ELF-1 (cell line): ENCODE results near the gene ACBD7.
A peak's percentile ranks its signal among the peaks of the same experiment; 100 is the strongest.

Source experiments
- DNase-seq: peaks from one replicate; pipeline ENCODE4 v3.0.0-alpha.2; 2016; ENCODE audit warnings: low read depth, low spot score

ACBD7 gene

DNA sequence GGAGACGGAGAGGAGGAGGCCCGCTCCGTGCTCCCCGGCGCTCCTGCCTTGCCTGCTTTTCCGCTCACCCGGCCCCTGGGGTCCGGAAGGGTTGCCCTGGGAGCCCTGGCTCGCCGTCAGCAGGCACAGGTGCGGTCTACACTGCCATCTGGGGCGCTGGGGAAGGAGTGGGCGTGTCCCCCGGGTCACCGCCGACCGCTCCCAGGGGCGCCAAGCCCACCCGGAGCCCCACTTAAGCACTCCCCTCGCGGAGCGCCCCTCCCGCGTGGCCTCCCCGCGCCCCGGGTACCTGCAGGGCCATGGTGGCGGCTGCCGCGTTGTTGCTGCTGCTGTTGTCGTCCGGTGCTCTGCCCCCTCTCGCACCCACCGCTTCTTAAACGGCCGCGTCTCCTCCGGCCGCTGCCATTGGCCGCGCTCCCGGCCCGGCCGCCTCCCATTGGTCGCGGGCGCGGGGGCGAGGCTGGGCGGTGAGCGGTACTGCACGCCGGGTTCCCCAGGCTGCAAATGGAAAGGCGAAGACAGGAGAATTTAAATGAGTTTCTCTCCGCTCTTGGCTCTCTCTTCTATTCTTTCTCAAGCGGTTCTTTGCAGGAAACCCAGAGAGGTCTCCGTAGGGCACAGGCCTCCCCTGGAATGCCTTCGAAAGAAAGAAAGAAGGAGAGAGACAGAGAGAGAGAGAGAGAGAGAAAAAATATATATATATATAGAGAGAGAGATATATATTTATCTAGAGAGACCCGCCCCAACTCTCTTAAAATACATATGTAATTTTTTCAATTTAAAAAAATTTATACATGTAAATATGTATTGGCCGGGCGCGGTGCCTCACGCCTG is at the start of gene ACBD7:
ACBD7 (minus strand) TSS at position 349 of the 834 bp plus-strand sequence; CDS start at position 301, 48 bp downstream.
- DNase-seq = peak; percentile 93

DNA sequence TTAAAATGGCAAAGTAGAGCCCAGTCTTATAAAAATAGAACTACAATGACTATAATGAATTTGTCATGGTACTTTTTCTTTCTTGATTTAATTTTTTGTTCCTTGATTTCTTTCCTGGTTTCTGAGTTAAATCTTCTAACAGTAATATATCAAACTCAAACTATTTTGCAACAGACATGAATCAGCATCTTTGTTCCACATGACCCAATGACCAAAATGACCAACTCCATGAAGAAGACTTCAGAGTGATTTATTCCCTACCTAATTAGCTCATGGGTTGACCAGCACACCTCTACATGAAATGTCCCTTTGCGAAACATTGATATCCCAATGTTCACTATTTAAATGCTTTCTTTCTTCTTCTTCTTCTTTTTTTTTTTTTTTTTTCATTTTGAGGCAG is 49.1 kb upstream of the ACBD7 start:
- no peak for DNase-seq

DNA sequence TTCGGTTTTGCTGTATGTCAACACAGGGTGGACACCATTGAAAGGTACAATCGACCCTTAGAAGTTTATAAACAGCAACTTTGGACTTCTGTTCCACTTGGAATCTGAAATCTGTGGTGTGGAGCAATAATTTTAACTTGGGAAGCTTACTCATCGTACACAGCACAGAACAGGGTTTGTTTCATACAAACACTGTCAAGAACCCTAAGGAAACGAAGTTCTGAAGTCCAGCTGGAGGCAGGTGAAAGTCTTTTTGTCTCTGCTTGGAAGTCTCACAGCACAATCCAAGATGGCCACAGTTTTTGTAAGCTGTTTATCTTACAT is 48.4 kb upstream of the ACBD7 start:
- DNase-seq = no peak

DNA sequence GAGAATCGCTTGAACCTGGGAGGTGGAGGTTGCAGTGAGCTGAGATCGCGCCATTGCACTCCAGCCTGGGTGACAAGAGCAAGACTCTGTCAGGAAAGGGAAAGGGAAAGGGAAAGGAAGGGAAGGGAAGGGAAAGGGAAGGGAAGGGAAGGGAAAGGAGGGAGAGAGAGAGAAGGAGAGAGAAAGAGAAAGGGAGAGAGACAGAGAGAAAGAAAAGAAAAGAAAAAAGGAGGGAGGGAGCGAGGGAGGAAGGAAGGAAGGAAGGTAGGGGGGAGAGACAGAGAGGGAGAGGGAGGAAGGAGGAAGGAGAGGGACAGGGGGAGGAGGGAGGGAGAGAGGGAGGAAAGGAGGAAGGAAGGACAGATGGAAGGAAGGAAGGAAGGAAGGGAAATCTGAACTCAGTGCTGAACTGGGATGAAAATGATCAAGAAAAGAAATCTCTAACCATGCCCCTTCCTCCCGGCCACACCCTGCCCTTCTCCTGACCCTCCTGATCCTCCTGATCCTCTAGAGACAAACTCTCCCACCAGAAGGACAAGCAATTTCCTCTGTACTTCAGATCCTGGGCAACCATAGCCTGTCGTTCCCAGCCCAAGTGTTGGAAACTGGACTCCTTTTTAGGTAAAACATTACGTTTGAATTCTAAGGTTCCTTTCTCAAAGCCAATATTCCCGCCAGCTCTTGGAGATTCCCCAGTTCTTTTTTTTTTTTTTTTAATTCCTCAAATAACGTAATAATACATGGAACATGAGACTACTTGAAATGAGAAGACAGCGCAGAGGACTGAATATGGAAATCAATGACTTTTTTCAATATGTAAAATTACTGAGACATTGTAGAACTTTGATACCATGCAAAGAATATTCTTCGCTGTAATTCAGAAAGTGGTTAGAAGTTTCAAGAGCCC is 47.8 kb upstream of the ACBD7 start:
- no peak for DNase-seq

DNA sequence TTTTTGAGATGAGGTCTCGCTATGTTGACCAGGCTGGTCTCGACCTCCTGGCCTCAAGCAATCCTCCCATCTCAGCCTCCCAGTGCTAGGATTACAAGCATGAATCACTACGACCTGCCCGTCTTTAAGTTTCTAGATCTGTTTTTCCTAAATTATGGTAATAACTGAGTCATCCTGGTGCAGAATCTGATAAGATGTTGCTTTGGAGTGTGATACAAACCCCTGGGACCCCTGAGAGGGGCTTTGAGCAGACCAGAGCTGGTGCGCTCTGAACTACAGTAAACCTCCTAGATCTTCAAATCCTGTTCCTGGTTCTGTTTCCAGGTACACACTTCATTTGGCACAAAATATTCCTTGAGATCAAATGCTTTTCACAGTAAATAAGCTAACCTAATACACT is 42.8 kb upstream of the ACBD7 start:
- DNase-seq = no peak

DNA sequence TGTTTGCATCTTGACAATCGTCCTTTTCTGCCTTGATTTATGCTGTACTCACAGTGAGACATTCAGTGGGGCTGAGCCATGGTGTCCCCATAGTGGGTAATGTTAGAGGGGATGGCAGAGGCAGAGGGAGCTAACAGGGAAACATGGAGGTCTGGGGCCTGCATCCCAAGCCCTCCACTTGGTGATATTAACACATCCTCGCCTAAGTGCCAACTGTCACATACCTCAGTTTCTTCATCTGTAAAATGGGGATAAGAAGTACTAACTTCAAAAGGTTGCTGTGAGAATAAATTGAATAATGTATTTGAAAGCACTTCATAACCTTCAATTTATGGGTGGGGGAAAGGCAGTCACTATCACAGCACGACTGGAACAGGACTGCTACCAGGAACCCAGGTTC is 36.3 kb upstream of the ACBD7 start:
- no peak for DNase-seq

DNA sequence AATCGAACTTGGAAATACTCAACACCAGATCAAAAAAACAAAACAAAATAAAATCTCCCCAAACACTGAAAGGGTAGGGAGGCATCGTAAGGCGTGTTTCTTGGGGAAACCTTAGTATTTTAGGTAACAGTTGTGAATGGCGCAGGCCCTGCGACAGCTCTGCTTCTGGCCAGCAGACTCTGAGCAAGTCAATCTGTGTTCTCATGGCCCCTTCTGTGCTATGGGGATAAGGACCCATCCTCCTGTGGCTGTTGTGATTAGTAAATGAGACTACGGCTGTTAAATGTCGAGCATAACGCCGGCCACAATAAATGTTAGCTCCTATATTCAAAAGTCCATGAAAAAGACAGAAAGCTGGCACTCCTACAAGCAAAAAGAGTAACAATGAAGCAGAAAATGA is 35.6 kb upstream of the ACBD7 start:
- DNase-seq = no peak

DNA sequence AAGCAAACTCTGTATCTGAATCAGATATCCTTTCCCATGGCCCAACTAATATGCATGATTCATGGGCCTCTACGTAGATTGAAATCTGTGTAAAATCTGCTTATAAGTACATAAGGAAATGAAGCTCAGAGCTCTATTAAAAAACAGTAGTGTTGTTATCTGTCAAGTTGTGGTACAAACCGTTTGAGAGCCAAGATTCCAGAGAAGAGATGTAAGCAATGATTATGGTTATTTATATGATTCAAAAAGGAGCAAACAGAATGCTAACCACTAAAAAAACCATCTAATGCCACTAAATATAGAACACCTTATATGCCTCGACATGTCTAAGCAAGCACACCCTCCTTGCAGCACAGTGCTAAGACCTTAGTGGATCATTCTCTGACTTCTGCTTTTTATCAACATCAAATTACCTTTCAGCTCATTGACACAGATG is 35.2 kb upstream of the ACBD7 start:
- no peak for DNase-seq

DNA sequence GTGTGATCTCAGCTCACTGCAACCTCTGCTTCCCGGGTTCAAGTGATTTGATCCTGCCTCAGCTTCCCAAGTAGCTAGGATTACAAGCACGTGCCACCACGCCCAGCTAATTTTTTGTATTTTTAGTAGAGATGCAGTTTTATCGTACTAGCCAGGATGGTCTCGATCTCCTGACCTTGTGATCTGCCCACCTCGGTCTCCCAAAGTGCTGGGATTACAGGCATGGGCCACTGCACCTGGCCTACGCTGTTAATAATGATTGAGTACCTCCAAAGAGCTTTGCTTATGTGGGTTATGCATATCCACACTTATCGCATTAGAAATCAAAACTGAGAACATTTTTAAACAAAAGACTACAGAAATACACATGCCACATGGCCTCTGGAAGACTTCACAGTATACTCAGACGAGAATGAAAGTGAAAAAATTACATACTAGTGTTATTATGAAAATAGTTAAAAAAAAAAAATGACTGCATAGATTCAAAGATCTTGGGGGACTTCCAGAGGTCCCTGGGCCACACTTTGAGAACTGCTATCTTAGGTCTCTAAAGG is 34.0 kb upstream of the ACBD7 start:
- DNase-seq = no peak

DNA sequence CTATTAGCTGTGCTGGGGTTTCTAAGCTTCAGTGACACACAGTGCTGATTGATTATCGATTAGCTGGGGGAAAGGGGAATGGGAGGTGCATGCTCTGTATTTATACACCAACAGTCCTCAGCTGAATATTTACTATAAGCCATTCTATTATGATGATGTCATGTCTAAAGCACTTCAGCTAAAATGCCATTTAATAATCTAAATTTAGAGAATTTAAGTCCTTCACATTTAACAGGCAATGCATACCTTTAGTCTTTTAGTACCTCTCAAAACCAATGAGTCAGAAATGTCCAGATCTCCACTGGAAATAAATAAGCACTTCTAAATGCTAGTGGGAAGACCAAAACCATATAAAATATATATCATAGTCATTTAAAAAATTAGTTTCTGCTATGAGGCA is 33.1 kb upstream of the ACBD7 start:
- DNase-seq = no peak

DNA sequence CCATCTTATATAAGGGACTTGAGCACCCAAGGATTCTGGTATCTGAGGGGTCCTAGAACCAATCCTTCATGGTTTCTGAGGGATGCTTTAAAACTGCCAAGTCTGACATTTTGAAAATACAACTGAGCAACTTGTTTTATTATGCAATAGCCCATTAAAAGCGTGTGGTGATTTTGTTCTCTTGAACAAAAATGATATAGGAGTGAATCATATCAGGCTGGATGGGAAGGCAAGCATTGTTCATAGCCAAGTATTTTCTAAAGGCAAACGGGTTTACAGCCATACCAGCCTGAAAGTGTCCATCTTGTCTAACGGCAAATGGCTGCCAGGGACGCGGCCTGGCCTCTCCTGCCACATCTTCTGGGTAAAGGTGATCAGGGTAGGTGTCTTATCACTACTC is 31.9 kb upstream of the ACBD7 start:
- no peak for DNase-seq

DNA sequence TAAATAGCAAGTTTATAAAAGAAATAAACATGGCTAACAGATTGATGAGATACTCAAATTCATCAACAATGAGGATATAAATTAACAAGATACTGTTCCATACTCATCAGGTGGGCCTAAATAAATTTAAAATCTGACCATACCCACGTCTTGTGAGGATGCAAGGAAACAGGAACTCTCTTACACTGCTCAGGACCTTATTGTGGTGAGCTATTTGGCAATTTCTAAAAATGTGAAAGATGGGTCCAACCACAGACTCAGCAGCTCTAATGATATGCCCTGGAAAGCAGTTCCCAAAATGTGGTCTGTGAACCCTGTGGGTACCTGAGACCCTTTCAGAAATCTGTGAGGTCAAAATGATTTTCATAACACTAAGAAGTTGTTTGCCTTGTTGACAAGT is 30.0 kb upstream of the ACBD7 start:
- no peak for DNase-seq

DNA sequence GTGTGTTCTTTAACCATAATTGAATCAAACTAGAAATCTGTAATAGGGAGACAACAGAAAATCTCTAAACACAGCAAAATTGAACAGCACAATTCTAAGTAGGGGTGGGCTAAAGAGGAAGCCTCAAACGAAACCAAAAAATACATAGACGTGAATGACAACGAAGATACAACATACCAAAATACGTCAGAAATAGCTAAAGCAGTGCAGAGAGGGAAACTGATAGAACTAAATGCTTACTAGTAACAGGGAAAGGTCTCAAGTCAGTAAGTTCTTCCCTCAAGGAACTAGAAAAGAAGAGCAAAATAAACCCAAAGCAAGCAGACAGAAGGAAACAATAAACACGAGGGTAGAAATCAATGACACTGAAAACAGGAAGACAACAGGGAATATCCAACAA is 27.6 kb upstream of the ACBD7 start:
- DNase-seq = no peak

DNA sequence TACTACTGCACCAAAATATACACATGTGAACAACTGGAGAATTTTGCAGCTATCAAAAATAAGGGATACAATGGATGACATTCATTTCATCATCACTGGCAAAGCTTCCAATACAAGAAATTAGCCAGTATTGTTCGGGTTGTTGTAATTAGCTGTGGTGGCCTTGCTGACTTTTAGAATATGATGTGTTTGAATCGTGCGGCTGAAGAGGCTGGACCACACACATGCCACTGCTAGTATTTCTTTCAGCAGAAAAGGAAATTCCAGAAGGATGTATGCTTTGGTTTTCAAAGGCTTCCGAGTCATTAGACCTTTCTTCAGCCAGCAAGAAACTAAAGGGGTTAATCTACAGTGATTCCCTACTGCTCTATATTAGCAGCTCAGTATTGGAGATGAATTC is 25.2 kb upstream of the ACBD7 start:
- DNase-seq = no peak

DNA sequence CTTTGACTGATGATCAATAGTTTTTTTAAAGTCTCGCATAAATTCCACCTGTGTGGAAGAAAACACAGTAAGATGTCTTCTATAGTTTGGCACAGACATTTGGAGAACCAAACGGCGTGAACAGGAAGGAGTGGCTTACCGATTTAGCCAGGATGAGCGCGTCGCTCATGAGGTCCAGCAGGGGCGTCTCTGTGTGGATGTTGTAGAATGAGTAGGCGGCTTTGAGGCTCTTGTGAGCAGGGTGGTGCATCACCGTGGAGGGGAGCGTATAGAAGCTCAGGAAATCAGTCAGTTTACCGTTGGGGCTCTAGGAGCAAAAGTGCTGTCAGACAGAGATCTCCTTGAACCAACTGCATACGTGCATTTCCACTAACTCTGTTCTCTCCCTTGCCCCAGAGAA is 24.1 kb upstream of the ACBD7 start:
- DNase-seq = peak; percentile 24

DNA sequence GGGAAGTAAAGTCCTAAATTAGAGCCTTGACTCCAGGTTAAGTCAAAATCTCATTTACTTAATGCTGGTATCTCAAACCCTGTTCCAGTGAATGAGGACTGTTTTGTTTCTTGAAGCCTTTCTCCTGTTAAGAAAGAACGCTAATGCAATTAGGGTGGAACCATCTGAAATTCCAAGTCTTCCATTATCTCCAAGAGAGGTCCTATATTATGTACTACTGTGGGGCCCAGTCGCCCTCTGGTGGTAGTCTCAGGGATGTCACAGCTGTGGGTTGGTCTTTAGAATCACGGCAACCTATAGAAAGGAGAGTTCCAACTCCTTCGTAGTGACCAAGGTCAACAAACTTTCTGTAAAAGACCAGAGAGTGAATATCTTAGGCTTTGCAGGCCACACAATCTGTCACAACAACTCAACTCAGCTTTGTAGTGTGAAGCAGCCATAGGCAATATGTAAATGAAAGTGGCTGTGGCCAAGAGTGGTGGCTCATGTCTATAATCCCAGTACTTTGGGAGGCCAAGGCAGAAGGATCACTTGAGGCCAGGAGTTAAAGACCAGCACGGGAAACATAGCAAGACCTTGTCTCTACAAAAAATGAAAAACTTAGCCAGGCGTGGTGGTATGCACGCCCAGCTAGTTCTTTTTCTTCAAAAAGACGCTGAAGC is 17.9 kb upstream of the ACBD7 start:
- peak; percentile 83 for DNase-seq

DNA sequence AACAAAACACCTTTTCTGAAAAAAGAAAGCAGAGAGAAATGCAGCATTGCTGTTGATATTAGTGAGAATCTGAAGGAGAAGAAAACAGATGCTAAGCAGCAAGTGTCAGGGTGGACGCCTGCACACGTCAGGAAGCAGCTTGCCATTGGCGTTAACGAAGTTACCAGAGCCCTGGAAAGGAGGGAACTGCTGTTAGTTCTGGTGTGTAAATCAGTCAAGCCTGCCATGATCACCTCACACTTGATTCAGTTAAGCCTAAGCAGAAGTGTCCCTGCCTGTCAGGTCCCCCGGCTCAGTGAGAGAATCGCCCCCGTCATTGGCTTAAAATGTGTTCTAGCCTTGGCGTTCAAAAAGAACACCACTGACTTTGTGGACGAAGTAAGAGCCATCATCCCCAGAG is 14.9 kb upstream of the ACBD7 start:
- DNase-seq = no peak

DNA sequence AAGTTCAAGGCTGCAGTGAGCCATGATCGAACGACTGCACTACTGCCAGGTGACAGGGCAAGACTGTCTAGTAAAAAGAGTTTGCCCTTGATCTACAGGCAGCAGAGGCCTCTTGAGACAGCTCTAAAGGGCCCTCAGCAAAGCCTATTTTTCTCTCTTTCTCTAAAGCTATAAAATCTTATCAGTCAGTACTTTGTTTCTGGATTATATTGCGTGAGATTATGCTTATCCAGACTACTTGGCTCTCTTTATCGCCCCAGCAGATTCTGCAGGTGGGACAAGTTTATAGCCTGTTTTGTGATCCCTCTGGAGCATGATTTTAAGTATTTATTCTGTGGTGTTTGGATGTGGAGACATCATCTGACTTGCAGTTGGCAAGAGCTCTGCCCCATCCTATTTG is 11.3 kb upstream of the ACBD7 start:
- no peak for DNase-seq

DNA sequence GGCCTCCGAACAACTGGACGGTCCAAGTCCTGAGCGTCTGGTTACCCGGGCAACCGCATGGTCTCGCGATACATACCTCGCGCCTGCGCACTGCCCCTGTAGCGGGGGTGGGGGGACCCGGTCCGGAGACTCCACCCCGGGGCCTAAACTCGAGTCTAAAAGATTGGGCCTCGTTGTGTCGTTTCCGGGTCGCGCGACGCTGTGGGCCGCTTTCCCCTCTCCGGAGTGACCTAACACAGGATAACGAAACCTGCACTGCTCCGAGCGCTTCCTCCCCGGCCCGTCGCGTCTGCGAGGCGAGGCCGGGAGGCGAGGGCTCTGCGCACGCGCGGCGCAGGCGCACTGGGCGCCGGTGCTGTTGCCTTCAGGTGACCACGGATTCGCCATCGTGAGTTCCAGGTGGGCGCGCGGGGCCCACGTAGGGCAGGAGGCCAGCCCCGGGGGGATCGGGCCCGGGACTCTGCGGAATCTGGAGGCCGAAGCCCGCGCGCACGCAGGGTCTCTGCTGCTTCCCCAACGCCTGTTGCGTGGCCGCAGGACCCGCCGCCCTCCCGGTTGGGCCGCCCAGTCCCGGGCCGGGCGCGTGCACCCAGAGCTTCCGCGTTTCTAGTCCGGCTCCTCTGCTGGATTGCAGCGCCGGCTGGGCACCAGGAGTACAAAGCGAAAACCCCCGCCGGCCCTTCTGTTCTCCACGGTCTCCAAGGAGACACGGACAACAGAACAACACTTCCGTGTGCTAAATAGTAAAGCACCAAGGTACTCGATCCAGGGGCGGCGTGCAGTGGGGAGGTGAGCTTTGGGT is 8.6 kb upstream of the ACBD7 start, which contains the start of gene RPP38:
RPP38 (plus strand) TSS at position 345 of the 802 bp plus-strand sequence. CDS start 5,960 bp downstream, outside the sequence.
- DNase-seq = peak; percentile 97

DNA sequence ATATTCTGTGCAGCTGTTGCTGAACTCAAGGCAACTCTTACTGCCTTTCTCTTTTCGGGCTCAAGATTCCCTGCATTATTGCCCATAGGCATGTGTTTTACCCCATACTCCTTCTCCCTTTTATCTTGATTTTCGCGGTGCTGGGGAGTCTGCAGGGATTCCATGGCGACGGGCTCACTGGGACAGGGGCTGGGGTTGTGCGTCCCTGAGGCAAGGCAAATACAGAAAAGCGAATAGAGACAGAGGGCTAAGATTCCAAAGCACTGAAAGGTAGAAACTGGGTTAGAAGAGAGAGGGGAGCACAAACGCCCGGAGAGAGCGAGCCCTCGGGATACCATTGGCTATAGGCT is 8.1 kb upstream of the ACBD7 start:
- no peak for DNase-seq

DNA sequence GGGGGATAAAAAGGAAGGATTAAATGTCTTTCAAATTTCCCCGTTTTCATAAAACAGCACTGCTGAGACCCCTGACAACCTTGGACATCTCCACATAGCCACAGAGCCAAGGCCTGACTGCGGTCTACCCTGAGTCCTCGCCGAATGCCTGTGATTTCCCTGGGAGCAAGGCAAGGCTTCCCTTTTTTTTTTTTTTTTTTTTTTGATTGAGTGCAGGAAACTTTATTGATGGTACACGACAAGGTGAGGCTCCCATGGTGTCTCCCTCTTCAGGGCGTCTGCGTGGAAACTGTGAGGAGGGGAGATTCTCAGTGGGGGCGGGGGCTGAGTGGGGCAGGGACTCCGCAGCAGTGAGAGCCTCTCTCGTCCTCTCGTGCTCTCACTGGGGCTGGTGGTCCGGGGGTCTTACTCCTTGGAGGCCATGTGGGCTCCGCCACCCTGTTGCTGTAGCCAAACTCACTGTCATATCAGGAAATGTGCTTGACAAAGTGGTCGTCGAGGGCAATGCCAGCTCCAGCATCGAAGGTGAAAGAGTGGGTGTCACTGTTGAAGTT is 4.4 kb upstream of the ACBD7 start:
- no peak for DNase-seq
